ENCODE measurements around the gene NRROS.

DNA sequence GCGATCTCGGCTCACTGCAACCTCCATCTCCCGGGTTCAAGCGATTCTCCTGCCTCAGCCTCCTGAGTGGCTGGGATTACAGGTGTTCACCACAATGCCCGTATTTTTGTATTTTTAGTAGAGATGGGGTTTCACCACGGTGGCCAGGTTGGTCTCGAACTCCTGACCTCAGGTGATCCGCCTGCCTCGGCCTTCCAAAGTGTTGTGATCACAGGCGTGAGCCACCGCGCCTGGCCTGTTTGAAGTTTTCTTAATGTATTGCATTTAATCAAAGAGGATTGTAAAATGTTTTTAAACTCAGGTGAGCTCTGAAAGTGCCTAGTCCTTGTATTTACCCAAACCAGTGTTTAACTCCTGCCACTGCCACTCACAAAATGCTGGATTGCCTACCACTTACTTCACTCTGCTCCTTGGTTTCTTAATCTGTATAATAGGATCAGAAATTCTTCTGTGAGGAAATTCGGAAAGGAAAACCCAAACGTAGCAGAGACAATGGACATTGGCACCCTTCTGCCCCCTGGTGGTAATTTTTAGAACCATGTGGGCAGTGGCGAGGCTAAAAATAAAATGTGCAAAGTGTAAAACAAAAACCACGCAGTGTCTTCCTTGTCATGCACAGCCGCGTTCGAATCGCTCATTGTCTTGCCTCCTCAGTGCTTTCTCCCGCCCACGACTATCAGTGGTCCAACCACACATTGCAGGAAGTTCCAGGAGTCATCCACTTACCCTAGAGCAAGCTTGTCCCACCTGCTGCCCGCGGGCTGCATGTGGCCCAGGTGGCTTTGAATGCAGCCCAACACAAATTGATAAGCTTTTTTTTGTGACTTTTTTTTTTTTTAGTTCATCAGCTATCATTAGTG lies 45.3 kb downstream of the NRROS start:
- TF ChIP-seq EZH2 (IDR thresholded peaks at IDR 0.05; ENCODE audit: low read length, unreplicated experiment) (no peak), EZH2phosphoT487 (IDR thresholded peaks at IDR 0.05; ENCODE audit: borderline replicate concordance, low read length) (no peak)
- TF ChIP-seq, protein P1, sequence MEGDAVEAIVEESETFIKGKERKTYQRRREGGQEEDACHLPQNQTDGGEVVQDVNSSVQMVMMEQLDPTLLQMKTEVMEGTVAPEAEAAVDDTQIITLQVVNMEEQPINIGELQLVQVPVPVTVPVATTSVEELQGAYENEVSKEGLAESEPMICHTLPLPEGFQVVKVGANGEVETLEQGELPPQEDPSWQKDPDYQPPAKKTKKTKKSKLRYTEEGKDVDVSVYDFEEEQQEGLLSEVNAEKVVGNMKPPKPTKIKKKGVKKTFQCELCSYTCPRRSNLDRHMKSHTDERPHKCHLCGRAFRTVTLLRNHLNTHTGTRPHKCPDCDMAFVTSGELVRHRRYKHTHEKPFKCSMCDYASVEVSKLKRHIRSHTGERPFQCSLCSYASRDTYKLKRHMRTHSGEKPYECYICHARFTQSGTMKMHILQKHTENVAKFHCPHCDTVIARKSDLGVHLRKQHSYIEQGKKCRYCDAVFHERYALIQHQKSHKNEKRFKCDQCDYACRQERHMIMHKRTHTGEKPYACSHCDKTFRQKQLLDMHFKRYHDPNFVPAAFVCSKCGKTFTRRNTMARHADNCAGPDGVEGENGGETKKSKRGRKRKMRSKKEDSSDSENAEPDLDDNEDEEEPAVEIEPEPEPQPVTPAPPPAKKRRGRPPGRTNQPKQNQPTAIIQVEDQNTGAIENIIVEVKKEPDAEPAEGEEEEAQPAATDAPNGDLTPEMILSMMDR (conservative IDR thresholded peaks at IDR 0.05; ENCODE audit: low read depth, low read length), result peak; percentile 88

Measured in PC-3 (cell line).